ENCODE measurements around the gene TBC1D5.

- TF ChIP-seq CTCF (IDR thresholded peaks at IDR 0.05 in 8 of 11, conservative IDR thresholded peaks at IDR 0.05 in 3 of 11) = no peak
- TF ChIP-seq POLR2AphosphoS5 (IDR thresholded peaks at IDR 0.05) = no peak
- TF ChIP-seq POLR2A (IDR thresholded peaks at IDR 0.05) = no peak
These were observed 28.3 kb upstream of the TBC1D5 start for GRCh38 chr3:17770682-17771081.
